Calu3 (cell line): ENCODE measurements around the gene UIMC1. TPM values are rescaled to one million over a fixed set of nuclear protein-coding genes. Genes with fewer than 3 reads are reported as not detected.

Experiments used
- BruUV-seq: library from RNA; stranded (reverse); fragments of 400-500 nt; replicated peaks from 2 replicates; lab custom pipeline; 2021; lab: Mats Ljungman, UMichigan
- CTCF ChIA-PET: fragments of 300-600 bp; sonication (Branson Sonifier 250); formaldehyde crosslinking; loops from one replicate; lab custom pipeline; 2022; ENCODE audit warnings: antibody characterized with exemption; lab: Charles Lee
- DNase-seq: peaks from one replicate; pipeline ENCODE4 v3.0.0; 2022
- H3K27ac Mint-ChIP-seq: one replicate; pipeline ENCODE4 v1.8.0; 2022; ENCODE audit warnings: mixed read lengths; ENCODE audit not compliant: unreplicated experiment
- H3K27me3 Mint-ChIP-seq: one replicate; pipeline ENCODE4 v1.8.0; 2022; ENCODE audit warnings: mixed read lengths; ENCODE audit not compliant: unreplicated experiment
- H3K36me3 Mint-ChIP-seq: one replicate; pipeline ENCODE4 v1.8.0; 2022; ENCODE audit warnings: mild to moderate bottlenecking, moderate library complexity, mixed read lengths; ENCODE audit not compliant: insufficient read depth, unreplicated experiment
- H3K4me1 Mint-ChIP-seq: one replicate; pipeline ENCODE4 v1.8.0; 2022; ENCODE audit warnings: mild to moderate bottlenecking, low read depth, mixed read lengths; ENCODE audit not compliant: unreplicated experiment
- H3K4me3 Mint-ChIP-seq: one replicate; pipeline ENCODE4 v1.8.0; 2022; ENCODE audit warnings: mild to moderate bottlenecking, low read depth, moderate library complexity, mixed read lengths; ENCODE audit not compliant: unreplicated experiment
- H3K9me3 Mint-ChIP-seq: one replicate; pipeline ENCODE4 v1.8.0; 2022; ENCODE audit warnings: low read depth, mixed read lengths; ENCODE audit not compliant: unreplicated experiment
- CTCF ChIP-seq: fragments of 200-600 bp; IDR thresholded peaks from one replicate; pipeline ENCODE4 v1.8.0; 2022; ENCODE audit warnings: antibody characterized with exemption; ENCODE audit not compliant: unreplicated experiment
- intact Hi-C: fragments of 100-400 bp; cut with micrococcal nuclease; formaldehyde crosslinking; loops from one replicate; pipeline ENCODE4 v1.10.0; 2022; ENCODE audit not compliant: unreplicated experiment
- total RNA-seq: library from RNA; stranded (reverse); gene quantifications from 2 replicates; pipeline ENCODE4 v1.2.3, GENCODE V29; 2022

UIMC1 gene
- total RNA-seq, 1 experiment from 2014 or later: 51.3 TPM

- no TSS peak for BruUV-seq
- no peak for DNase-seq
- intact Hi-C loops: no loop called here
- H3K36me3 Mint-ChIP-seq: peaks cover 28% of the 10 kb centered on the region
- no peak overlapping the region for H3K27ac Mint-ChIP-seq
- no peaks in the 10 kb centered on the region for H3K4me1 Mint-ChIP-seq
- CTCF ChIA-PET: no interaction called here
- no peaks in the 10 kb centered on the region for H3K27me3 Mint-ChIP-seq
- no peaks in the 10 kb centered on the region for H3K9me3 Mint-ChIP-seq
- no peak for TF ChIP-seq CTCF
- no peak overlapping the region for H3K4me3 Mint-ChIP-seq
Measured at GRCh38 chr5:176929654-176930053, 76.9 kb downstream of the UIMC1 start.

- Mint-ChIP-seq H3K9me3 (no peaks in the 10 kb centered on the region), H3K27me3 (no peaks in the 10 kb centered on the region), H3K27ac (no peak overlapping the region), H3K4me3 (no peak overlapping the region), H3K36me3 (peaks cover 24% of the 10 kb centered on the region), H3K4me1 (no peaks in the 10 kb centered on the region)
- no TSS peak for BruUV-seq
- TF ChIP-seq CTCF: no peak
- DNase-seq: no peak
- intact Hi-C loops: no loop called here
- CTCF ChIA-PET: no interaction called here
Measured at GRCh38 chr5:176927562-176927961, 79.0 kb downstream of the UIMC1 start.

GRCh38 chr5:176922817-176923216, 83.8 kb downstream of the UIMC1 start:
- Mint-ChIP-seq H3K4me3 (no peak overlapping the region), H3K36me3 (no peaks in the 10 kb centered on the region), H3K27me3 (no peaks in the 10 kb centered on the region), H3K9me3 (no peaks in the 10 kb centered on the region), H3K27ac (no peak overlapping the region), H3K4me1 (peaks cover 8% of the 10 kb centered on the region)
- BruUV-seq: no TSS peak
- CTCF ChIA-PET: no interaction called here
- no peak for TF ChIP-seq CTCF
- no peak for DNase-seq
- intact Hi-C loops: no loop called here

GRCh38 chr5:176921714-176922113, 84.9 kb downstream of the UIMC1 start:
- Mint-ChIP-seq H3K36me3 (no peaks in the 10 kb centered on the region), H3K4me3 (no peak overlapping the region), H3K4me1 (peaks cover 8% of the 10 kb centered on the region), H3K27ac (no peak overlapping the region), H3K27me3 (no peaks in the 10 kb centered on the region), H3K9me3 (no peaks in the 10 kb centered on the region)
- BruUV-seq: no TSS peak
- no peak for DNase-seq
- CTCF ChIA-PET: interaction anchor here (0.5 kb wide), 1 partner anchor 112 kb away, joined by 3 read pairs; no protein-coding TSS in a partner anchor
- no peak for TF ChIP-seq CTCF
- intact Hi-C loops: no loop called here
